ENCODE measurements around the gene VCPKMT. TPM values are rescaled to one million over a fixed set of nuclear protein-coding genes. Genes with fewer than 3 reads are reported as not detected.
A peak's percentile ranks its signal among the peaks of the same experiment; 100 is the strongest.

VCPKMT gene
- polyA plus RNA-seq, 2 donors: 7.1 to 15.5 TPM

DNA sequence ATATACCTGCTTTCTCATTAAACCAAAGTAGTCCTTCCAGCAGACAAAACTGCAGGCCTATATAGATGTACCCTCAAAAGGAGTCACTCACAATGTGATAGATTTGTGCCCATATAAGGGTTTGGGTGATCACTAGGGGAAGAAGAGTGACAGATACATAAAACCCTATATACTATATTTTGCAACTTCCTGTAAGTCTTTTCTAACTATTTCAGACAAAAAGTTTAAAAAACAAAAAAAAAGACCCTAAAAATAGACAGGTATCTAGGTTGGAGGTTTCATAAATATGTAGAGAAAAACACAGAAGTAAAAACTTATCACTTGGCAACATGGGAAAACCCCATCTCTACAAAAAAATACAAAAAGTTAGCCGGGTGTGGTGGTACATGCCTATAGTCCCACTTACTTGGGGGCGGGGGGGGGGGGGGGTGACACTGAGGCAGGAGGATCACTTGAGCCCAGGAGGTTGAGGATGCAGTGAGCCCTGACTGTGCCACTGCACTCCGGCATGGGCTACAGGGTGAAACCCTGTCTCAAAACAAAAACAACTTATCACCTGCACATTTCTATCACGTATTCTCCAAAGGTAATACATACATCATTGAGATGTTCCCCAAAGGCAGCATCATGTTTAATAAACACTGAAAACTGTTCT is 2.9 kb downstream of the VCPKMT start:
- H3K27me3 ChIP-seq (ENCODE audit: control insufficient read depth in 1 of 2, insufficient read depth in 2 of 2, low read length in 2 of 2): no peaks in the 10 kb centered on the region
- WGBS, 2 donors: 63 to 74% methylated on average over 3 to 4 of the region's 4 CpGs
- no peak overlapping the region for H3K27ac ChIP-seq (ENCODE audit: low read depth in 2 of 2, low read length in 1 of 2)
- H3K4me1 ChIP-seq (ENCODE audit: control insufficient read depth in 2 of 2, insufficient read depth in 2 of 2, low read length in 1 of 2): no peaks in the 10 kb centered on the region
- peaks cover 3 to 12% of the 10 kb centered on the region in 2 donors for H3K36me3 ChIP-seq (ENCODE audit: control insufficient read depth in 2 of 2, insufficient read depth in 2 of 2, low read length in 1 of 2)
- H3K4me3 ChIP-seq (ENCODE audit: low read depth in 1 of 2, low read length in 2 of 2): no peak overlapping the region
- H3K9me3 ChIP-seq (ENCODE audit: control insufficient read depth in 2 of 2, insufficient read depth in 1 of 2, low read depth in 1 of 2, low read length in 1 of 2): no peaks in the 10 kb centered on the region

- Histone ChIP-seq H3K9me3 (ENCODE audit: control insufficient read depth in 2 of 2, insufficient read depth in 1 of 2, low read depth in 1 of 2, low read length in 1 of 2) (no peaks in the 10 kb centered on the region), H3K4me1 (ENCODE audit: control insufficient read depth in 2 of 2, insufficient read depth in 2 of 2, low read length in 1 of 2) (no peaks in the 10 kb centered on the region), H3K4me3 (ENCODE audit: low read depth in 1 of 2, low read length in 2 of 2) (no peak overlapping the region), H3K27me3 (ENCODE audit: control insufficient read depth in 1 of 2, insufficient read depth in 2 of 2, low read length in 2 of 2) (no peaks in the 10 kb centered on the region), H3K36me3 (ENCODE audit: control insufficient read depth in 2 of 2, insufficient read depth in 2 of 2, low read length in 1 of 2) (peaks cover 6 to 8% of the 10 kb centered on the region in 2 donors), H3K27ac (ENCODE audit: low read depth in 2 of 2, low read length in 1 of 2) (no peak overlapping the region)
- WGBS, 2 donors: 85 to 86% methylated on average over 4 of the region's 4 CpGs
These were observed 5.9 kb downstream of the VCPKMT start for GRCh38 chr14:50110323-50111037.

- Histone ChIP-seq H3K27me3 (ENCODE audit: control insufficient read depth in 1 of 2, insufficient read depth in 2 of 2, low read length in 2 of 2) (no peaks in the 10 kb centered on the region), H3K36me3 (ENCODE audit: control insufficient read depth in 2 of 2, insufficient read depth in 2 of 2, low read length in 1 of 2) (peaks cover 3 to 8% of the 10 kb centered on the region in 2 donors), H3K4me1 (ENCODE audit: control insufficient read depth in 2 of 2, insufficient read depth in 2 of 2, low read length in 1 of 2) (no peaks in the 10 kb centered on the region), H3K4me3 (ENCODE audit: low read depth in 1 of 2, low read length in 2 of 2) (no peak overlapping the region), H3K9me3 (ENCODE audit: control insufficient read depth in 2 of 2, insufficient read depth in 1 of 2, low read depth in 1 of 2, low read length in 1 of 2) (no peaks in the 10 kb centered on the region), H3K27ac (ENCODE audit: low read depth in 2 of 2, low read length in 1 of 2) (peak overlapping the region in 1 of 2 donors; percentile 19)
- 73 to 74% methylated on average over 6 of the region's 6 CpGs for WGBS, 2 donors
These were observed 7.0 kb downstream of the VCPKMT start for GRCh38 chr14:50109342-50109741.

- H3K27me3 ChIP-seq (ENCODE audit: control insufficient read depth in 1 of 2, insufficient read depth in 2 of 2, low read length in 2 of 2): no peaks in the 10 kb centered on the region
- H3K4me3 ChIP-seq (ENCODE audit: low read depth in 1 of 2, low read length in 2 of 2): no peak overlapping the region
- H3K27ac ChIP-seq (ENCODE audit: low read depth in 2 of 2, low read length in 1 of 2): peak overlapping the region; percentile 0 to 61
- no peaks in the 10 kb centered on the region for H3K4me1 ChIP-seq (ENCODE audit: control insufficient read depth in 2 of 2, insufficient read depth in 2 of 2, low read length in 1 of 2)
- WGBS, 2 donors: 57 to 80% methylated on average over 2 of the region's 2 CpGs
- no peaks in the 10 kb centered on the region for H3K9me3 ChIP-seq (ENCODE audit: control insufficient read depth in 2 of 2, insufficient read depth in 1 of 2, low read depth in 1 of 2, low read length in 1 of 2)
- H3K36me3 ChIP-seq (ENCODE audit: control insufficient read depth in 2 of 2, insufficient read depth in 2 of 2, low read length in 1 of 2): peaks cover 3 to 7% of the 10 kb centered on the region in 2 donors
These were observed 8.5 kb downstream of the VCPKMT start for GRCh38 chr14:50107850-50108249.

- H3K4me3 ChIP-seq (ENCODE audit: low read depth in 1 of 2, low read length in 2 of 2): no peak overlapping the region
- peaks cover 3% of the 10 kb centered on the region in 2 donors for H3K36me3 ChIP-seq (ENCODE audit: control insufficient read depth in 2 of 2, insufficient read depth in 2 of 2, low read length in 1 of 2)
- no peaks in the 10 kb centered on the region for H3K27me3 ChIP-seq (ENCODE audit: control insufficient read depth in 1 of 2, insufficient read depth in 2 of 2, low read length in 2 of 2)
- H3K27ac ChIP-seq (ENCODE audit: low read depth in 2 of 2, low read length in 1 of 2): peak overlapping the region in 1 of 2 donors; percentile 36
- H3K4me1 ChIP-seq (ENCODE audit: control insufficient read depth in 2 of 2, insufficient read depth in 2 of 2, low read length in 1 of 2): no peaks in the 10 kb centered on the region
- WGBS, 2 donors: 59 to 64% methylated on average over 4 of the region's 4 CpGs
- H3K9me3 ChIP-seq (ENCODE audit: control insufficient read depth in 2 of 2, insufficient read depth in 1 of 2, low read depth in 1 of 2, low read length in 1 of 2): no peaks in the 10 kb centered on the region
These were observed 10.2 kb downstream of the VCPKMT start for GRCh38 chr14:50106178-50106577.

DNA sequence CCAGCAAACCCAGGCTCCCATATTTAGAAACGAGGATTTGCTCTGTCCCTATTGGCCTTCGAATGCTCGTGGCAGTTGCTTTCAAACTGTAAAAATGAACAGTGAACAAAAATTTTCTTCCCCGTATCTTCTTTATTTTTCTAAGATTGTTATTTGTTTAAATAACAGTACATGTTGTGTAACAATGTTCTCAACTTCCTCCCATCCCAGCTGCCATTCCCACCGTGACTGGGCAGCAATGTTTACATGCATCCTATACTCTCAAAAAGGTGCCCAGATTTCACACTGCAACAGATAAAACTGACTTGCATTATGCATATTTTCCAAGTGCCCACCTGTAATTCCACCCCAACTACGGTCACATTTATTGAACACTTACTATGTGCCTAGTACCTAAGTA is 12.8 kb downstream of the VCPKMT start:
- H3K9me3 ChIP-seq (ENCODE audit: control insufficient read depth in 2 of 2, insufficient read depth in 1 of 2, low read depth in 1 of 2, low read length in 1 of 2): no peaks in the 10 kb centered on the region
- peaks cover 2 to 3% of the 10 kb centered on the region in 2 donors for H3K36me3 ChIP-seq (ENCODE audit: control insufficient read depth in 2 of 2, insufficient read depth in 2 of 2, low read length in 1 of 2)
- H3K27me3 ChIP-seq (ENCODE audit: control insufficient read depth in 1 of 2, insufficient read depth in 2 of 2, low read length in 2 of 2): no peaks in the 10 kb centered on the region
- H3K4me1 ChIP-seq (ENCODE audit: control insufficient read depth in 2 of 2, insufficient read depth in 2 of 2, low read length in 1 of 2): no peaks in the 10 kb centered on the region
- H3K4me3 ChIP-seq (ENCODE audit: low read depth in 1 of 2, low read length in 2 of 2): no peak overlapping the region
- 90 to 93% methylated on average over 6 of the region's 6 CpGs for WGBS, 2 donors
- no peak overlapping the region for H3K27ac ChIP-seq (ENCODE audit: low read depth in 2 of 2, low read length in 1 of 2)

DNA sequence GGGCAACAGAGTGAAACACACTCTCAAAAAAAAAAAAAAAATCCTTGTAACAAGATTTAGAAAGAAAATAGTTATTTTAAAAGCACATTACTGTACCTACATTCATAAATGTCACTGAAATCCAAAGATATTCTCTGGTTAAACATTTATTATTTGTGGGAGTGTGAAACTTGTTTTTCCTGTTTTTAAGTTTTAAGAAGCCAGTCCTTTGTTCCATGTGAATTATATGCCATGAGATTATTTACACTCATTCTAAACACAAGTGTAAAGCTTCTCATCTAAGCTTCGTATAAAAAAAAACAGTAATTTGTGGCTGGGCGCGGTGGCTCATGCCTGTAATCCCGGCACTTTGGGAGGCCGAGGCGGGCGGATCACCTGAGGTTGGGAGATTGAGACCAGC is 15.0 kb downstream of the VCPKMT start:
- Histone ChIP-seq H3K4me3 (ENCODE audit: low read depth in 1 of 2, low read length in 2 of 2) (no peak overlapping the region), H3K27ac (ENCODE audit: low read depth in 2 of 2, low read length in 1 of 2) (peak overlapping the region in 1 of 2 donors; percentile 63), H3K27me3 (ENCODE audit: control insufficient read depth in 1 of 2, insufficient read depth in 2 of 2, low read length in 2 of 2) (no peaks in the 10 kb centered on the region), H3K9me3 (ENCODE audit: control insufficient read depth in 2 of 2, insufficient read depth in 1 of 2, low read depth in 1 of 2, low read length in 1 of 2) (no peaks in the 10 kb centered on the region), H3K4me1 (ENCODE audit: control insufficient read depth in 2 of 2, insufficient read depth in 2 of 2, low read length in 1 of 2) (no peaks in the 10 kb centered on the region), H3K36me3 (ENCODE audit: control insufficient read depth in 2 of 2, insufficient read depth in 2 of 2, low read length in 1 of 2) (peaks cover 2 to 3% of the 10 kb centered on the region in 2 donors)
- 63 to 64% methylated on average over 7 of the region's 7 CpGs for WGBS, 2 donors

DNA sequence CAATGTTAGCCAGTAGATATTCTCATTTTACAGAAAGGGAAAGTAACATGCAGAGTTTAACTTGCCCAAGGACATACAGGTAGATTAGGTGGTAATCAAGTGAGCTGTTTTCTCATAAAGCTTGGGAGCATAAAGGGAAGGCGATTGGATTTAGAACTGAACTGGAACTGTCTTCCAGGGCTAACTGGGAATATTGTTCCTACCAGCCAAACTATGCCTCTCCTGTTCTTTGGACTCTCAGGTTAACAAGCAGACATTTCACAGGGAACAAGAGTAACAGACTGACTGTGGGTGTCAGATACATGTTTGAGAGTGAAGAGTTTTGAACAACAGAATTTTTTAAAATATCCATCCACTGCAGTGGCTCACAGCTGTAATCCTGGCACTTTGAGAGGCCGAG is 15.6 kb downstream of the VCPKMT start:
- peaks cover 0 to 2% of the 10 kb centered on the region in 2 donors for H3K36me3 ChIP-seq (ENCODE audit: control insufficient read depth in 2 of 2, insufficient read depth in 2 of 2, low read length in 1 of 2)
- H3K27ac ChIP-seq (ENCODE audit: low read depth in 2 of 2, low read length in 1 of 2): peak overlapping the region in 1 of 2 donors; percentile 63
- H3K4me3 ChIP-seq (ENCODE audit: low read depth in 1 of 2, low read length in 2 of 2): no peak overlapping the region
- H3K9me3 ChIP-seq (ENCODE audit: control insufficient read depth in 2 of 2, insufficient read depth in 1 of 2, low read depth in 1 of 2, low read length in 1 of 2): no peaks in the 10 kb centered on the region
- H3K27me3 ChIP-seq (ENCODE audit: control insufficient read depth in 1 of 2, insufficient read depth in 2 of 2, low read length in 2 of 2): no peaks in the 10 kb centered on the region
- no peaks in the 10 kb centered on the region for H3K4me1 ChIP-seq (ENCODE audit: control insufficient read depth in 2 of 2, insufficient read depth in 2 of 2, low read length in 1 of 2)
- 74 to 85% methylated on average over 2 of the region's 2 CpGs for WGBS, 2 donors

GRCh38 chr14:50099335-50099734 is 17.0 kb downstream of the VCPKMT start:
- Histone ChIP-seq H3K27me3 (ENCODE audit: control insufficient read depth in 1 of 2, insufficient read depth in 2 of 2, low read length in 2 of 2) (no peaks in the 10 kb centered on the region), H3K27ac (ENCODE audit: low read depth in 2 of 2, low read length in 1 of 2) (no peak overlapping the region), H3K4me1 (ENCODE audit: control insufficient read depth in 2 of 2, insufficient read depth in 2 of 2, low read length in 1 of 2) (no peaks in the 10 kb centered on the region), H3K36me3 (ENCODE audit: control insufficient read depth in 2 of 2, insufficient read depth in 2 of 2, low read length in 1 of 2) (peaks cover 0 to 2% of the 10 kb centered on the region in 2 donors), H3K4me3 (ENCODE audit: low read depth in 1 of 2, low read length in 2 of 2) (no peak overlapping the region), H3K9me3 (ENCODE audit: control insufficient read depth in 2 of 2, insufficient read depth in 1 of 2, low read depth in 1 of 2, low read length in 1 of 2) (no peaks in the 10 kb centered on the region)
- 61 to 63% methylated on average over 4 of the region's 4 CpGs for WGBS, 2 donors
